ACHN (cell line): ENCODE measurements around the gene HYDIN.
"Not testable (repeated sequence)": the region's sequence is repeated elsewhere in the genome, so short reads cannot be mapped to it uniquely, and the experiment has no call there.

Experiments used
- DNase-seq: peaks from one replicate; pipeline ENCODE4 v3.0.0-alpha.2; 2015
- in situ Hi-C: cut with HindIII; loops from 2 replicates; pipeline ENCODE4 v1.10.0; 2017; ENCODE audit warnings: low sequenced_read_pairs, low pct_ligation_motif_present, low pct_unique_long_range_greater_than_20kb

The HYDIN gene

DNA sequence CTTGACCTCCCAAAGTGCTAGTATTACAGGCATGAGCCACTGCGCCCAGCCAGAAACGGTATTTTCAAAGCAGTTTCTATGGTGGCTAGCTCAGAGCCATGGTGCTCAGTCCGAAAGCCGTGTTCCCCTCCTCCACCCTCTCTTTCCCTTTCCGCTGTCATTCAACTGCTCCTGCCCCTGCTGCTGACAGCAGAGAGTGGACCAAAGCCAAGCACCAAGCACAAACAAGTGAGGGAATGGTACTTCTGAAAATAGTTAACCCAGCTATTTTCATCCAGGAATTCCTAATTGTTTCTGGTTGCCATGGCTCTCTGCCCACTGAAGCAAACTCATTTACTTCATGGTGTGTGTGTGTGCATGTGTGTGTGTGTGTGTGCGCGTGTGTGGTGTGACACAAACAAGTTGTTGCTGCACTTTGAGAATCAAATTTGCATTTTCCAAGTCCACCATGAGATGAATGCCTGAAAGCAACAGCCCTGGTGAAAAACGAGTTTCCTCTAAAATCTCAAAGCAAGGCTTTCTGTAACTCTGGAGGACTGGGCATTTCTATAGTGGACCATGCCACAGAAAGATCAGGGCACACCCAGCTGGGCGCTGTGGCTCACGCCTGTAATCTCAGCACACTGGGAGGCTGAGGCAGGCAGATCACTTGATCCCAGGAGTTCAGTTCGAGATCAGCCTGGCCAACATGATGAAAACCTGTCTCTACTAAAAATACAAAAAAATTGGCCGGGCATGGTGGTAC lies 293.6 kb downstream of the HYDIN start:
- in situ Hi-C loops: not testable (repeated sequence)

DNA sequence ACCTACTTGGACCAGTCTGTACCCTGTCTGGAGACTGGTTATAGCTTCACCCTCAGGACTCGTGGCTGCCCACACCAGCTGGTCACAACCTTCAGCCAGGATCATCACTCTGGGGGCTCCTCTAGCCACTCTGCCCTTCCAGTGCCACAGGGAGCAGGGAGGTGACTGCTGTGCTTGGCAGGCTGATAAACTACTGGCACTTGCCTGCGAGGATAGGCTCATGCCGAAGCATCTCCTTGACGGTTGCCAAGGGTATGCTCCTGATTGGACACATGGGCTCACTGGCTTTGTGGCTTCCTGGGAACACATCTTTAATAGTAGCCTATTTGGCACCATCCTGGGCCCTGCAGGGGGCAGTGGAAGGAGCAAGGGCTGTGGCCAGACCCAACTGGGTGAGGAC lies 295.2 kb downstream of the HYDIN start:
- in situ Hi-C loops, DNase-seq: not testable (repeated sequence)

More for the DNA sequence above, 293.6 kb downstream of the HYDIN start:
- DNase-seq: not testable (repeated sequence)

- in situ Hi-C loops, DNase-seq: not testable (repeated sequence)
Measured at GRCh38 chr16:70933746-70934145, 296.8 kb downstream of the HYDIN start.

DNA sequence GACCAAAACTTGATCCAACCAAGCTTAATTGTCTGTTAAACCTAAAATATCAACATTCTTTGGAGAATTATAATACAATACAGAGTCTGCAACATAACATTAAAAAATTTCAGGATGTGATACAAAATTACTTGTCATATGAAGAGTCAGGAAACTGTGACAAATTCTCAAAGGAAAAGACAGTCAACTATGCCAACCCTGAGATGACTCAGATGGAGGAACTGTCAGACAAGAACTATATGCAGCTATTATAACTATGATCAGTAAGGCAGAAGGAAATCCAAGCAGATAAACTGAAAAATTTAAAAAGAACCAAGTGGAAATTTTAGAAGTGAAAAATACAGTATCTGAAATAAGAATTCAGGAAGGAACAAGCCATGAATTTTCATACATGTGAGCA lies 299.8 kb downstream of the HYDIN start:
- in situ Hi-C loops, DNase-seq: not testable (repeated sequence)

DNA sequence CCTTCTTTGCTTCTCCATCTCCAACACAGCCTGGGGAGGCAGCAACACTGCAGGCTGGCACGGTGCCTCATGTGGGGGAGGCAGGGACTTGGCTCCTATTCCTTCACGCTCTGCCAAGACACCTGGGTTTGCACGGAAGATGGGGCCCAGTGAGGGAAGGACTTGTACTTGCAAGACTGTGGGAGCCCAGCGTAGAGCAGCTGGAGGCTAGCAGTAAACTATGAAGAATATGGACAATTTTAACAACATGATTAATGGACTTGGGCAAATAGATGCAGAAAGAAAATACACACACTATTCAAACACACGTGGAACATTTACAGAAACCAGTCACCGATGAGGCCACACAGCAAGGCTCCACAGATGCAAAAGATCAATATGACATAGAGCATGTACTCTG lies 308.4 kb downstream of the HYDIN start:
- DNase-seq, in situ Hi-C loops: not testable (repeated sequence)

DNA sequence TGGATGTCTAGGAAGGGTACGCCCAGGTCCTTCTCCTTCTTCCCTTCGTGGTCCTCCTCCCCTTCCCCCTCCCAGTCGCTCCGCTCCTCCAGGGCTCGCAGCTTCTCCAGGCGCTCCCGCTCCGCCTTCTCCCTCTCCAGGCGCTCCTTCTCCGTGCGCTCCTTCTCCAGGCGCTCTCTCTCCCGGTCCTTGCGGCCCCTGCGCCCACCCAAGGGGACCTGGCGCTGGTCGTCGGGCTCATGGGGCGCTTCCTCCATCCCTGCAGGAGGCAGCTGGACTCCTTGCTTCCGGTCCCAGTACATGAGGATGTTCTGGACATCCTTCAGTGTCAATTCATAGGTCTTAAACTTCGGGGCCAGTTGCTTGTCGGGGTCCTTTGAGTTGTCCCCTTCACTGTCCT lies 309.9 kb downstream of the HYDIN start:
- in situ Hi-C loops, DNase-seq: not testable (repeated sequence)

DNA sequence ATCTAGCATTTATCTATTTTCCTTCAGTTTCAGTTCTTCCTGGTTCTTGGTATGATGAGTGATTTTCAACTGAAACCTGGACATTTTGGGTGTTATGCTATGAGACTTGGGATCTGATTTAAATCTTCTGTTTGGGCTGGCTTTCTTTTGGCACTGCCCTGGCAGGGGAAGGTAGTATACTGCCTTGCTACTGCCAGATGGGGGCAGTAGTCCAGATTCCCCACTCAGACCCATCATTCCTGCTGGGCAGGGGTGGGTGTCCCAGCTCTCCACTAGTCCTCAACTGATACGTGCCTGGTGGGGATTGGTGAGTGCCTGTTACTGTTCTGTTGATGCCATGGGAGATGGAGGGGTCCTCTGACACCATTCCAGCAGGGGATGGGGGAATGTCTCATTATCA lies 342.3 kb downstream of the HYDIN start:
- DNase-seq, in situ Hi-C loops: not testable (repeated sequence)

GRCh38 chr16:70884652-70885051 lies 345.9 kb downstream of the HYDIN start:
- DNase-seq, in situ Hi-C loops: not testable (repeated sequence)

DNA sequence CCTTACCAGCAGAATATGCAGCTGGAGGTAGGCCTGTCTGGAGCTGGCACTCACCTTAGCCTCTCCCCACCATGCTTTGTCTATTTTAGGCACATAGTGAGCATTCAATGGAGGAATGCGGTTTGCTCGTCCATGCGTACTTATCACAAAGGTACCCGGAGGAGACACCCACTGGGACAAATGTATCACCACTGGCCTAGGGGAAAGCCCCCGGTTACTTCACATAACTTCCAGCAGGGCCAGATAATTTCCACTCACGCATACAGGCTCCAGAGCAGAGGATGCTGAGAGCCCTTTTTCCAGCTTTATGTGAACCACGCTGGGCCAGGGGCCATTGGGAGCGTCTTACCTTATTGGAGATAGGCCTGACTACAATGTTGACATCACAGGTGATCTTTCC lies 348.2 kb downstream of the HYDIN start:
- in situ Hi-C loops, DNase-seq: not testable (repeated sequence)

DNA sequence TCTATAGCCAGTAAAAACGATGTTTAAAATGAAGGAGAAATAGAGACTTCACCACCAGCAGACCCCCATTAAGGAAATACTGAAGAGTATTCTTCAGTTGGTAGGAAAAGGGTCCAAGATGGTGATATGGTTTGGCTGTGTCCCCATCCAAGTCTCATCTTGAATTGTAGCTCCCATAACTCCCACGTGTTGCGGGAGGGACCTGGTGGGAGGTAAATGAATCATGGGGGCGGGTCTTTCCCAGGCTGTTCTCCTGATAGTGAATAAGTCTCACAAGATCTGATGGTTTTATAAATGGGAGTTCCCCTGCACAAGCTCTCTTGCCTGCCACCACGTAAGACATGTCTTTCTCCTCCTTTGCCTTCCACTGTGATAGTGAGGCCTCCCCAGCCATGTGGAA lies 352.6 kb downstream of the HYDIN start:
- in situ Hi-C loops, DNase-seq: not testable (repeated sequence)

- DNase-seq: not testable (repeated sequence)
Measured at GRCh38 chr16:70876442-70876841, 354.1 kb downstream of the HYDIN start.

DNA sequence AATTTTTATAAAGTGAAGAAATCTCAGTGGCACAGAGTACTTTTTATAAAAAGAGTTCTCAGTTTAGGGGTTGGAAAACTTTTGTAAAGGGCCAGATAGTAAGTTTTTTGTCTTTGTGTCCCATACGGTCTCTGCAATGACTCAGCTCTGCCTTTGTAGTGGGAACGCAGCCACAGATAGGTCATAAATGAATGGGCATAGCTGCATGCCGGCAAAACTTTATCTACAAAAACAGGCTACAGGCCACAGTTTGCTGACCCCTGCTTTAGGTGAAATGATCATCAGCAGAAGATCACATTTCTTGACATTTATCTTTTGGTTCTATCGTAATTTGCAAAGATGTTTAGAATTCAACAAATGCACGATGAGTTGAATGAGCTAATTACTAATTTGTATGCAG lies 365.8 kb downstream of the HYDIN start:
- in situ Hi-C loops, DNase-seq: not testable (repeated sequence)

More at GRCh38 chr16:70876442-70876841, 354.1 kb downstream of the HYDIN start:
- in situ Hi-C loops: not testable (repeated sequence)

GRCh38 chr16:70861996-70862395 lies 368.5 kb downstream of the HYDIN start:
- DNase-seq, in situ Hi-C loops: not testable (repeated sequence)

GRCh38 chr16:70851299-70851698 lies 379.2 kb downstream of the HYDIN start:
- DNase-seq, in situ Hi-C loops: not testable (repeated sequence)

DNA sequence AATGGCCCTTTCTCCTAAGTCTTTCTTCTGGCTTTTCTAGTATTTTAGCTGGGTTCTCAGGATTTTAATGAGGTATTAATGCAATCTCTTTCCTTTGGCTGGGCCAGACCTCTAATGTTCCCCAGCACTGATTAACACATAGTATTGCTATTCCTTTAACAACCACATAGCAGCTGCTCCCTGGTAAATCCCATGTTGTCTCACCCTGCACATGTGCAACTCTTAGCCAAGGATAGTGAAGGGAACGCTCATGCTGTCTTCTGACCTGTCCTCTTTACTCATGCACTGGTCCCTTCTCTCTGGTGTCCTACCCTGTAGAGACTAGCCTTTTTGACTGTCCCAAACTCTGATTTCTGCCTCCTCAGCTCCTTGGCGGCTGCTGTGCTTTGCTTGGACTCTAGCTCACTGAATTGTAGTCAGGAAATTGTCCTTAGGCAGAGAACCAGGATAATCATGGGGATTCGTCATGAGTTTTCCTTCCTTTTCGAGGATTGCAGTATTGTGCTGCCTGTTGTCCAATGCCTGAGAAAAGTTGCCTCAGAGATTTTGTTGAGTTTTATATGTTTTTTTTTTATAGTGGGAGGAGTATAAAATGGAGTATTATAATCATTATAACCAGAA lies 406.9 kb downstream of the HYDIN start:
- DNase-seq, in situ Hi-C loops: not testable (repeated sequence)

DNA sequence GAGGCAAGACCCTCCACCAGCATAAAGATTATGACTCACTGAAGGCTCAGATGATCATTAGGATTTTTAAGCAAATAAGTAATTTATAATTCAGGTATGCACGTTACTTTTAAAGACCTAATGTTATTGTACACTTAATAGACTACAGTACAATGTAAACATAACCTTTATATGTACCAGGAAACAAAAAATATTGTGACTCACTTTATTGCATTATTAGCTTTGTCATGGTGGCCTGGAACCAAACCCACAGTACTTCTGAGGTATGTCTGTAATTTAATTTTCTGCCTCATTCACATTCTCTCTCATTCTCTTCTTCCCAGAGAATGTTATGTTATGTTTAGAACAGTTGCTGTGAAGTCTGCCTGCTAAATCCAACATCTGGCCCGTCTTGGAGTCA lies 407.8 kb downstream of the HYDIN start:
- DNase-seq, in situ Hi-C loops: not testable (repeated sequence)

- DNase-seq, in situ Hi-C loops: not testable (repeated sequence)
Measured at GRCh38 chr16:70818088-70818487, 412.4 kb downstream of the HYDIN start.

GRCh38 chr16:70809392-70810060 lies 421.0 kb downstream of the HYDIN start:
- no peak for DNase-seq
- in situ Hi-C loops: no loop called here

DNA sequence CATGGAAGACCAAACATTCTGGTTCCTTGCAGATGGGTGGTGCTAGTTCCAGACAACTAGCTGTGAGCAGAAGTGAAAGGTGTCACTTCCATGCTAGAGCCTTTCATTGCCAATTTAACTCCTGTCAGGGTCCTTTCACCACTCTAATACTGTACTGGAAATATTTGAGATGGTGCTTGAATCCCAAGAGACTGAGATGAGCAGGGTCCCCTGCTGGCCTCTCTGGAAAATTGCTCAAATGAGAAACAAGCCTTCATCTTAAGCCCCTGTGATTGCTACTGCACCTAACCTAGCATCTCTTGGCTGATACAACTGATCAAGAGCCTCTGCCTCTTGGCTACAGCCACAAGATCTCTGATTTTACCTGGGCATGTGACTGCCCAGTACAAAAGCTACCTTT lies 422.2 kb downstream of the HYDIN start:
- in situ Hi-C loops: no loop called here
- no peak for DNase-seq
